Osteoblast (primary cell): Measurements from ENCODE around the gene ZYG11B. TPM values are rescaled to one million over a fixed set of nuclear protein-coding genes. Genes with fewer than 3 reads are reported as not detected.

Experiments
- DNase-seq: peaks from one replicate; pipeline ENCODE4 v3.0.0; 2011; ENCODE audit warnings: low spot score, mixed read lengths; ENCODE audit not compliant: insufficient read length; ENCODE audit errors: missing footprints
- H2AFZ ChIP-seq: 2 replicates; pipeline ENCODE4 v1.6.0; 2011; ENCODE audit warnings: mild to moderate bottlenecking, low read length
- H3K27ac ChIP-seq: 2 replicates; pipeline ENCODE4 v1.5.1; 2011; ENCODE audit warnings: mild to moderate bottlenecking, low read depth, low read length, moderate library complexity
- H3K27me3 ChIP-seq: 2 replicates; pipeline ENCODE4 v1.6.0; 2012; ENCODE audit warnings: mild to moderate bottlenecking, control low read depth, inconsistent platforms, low read length, moderate library complexity; ENCODE audit not compliant: insufficient read depth
- H3K36me3 ChIP-seq: 2 replicates; pipeline ENCODE4 v1.5.1; 2011; ENCODE audit warnings: mild to moderate bottlenecking, low read length, control low read depth, moderate library complexity; ENCODE audit not compliant: insufficient read depth
- H3K4me1 ChIP-seq: 2 replicates; pipeline ENCODE4 v1.5.1; 2011; ENCODE audit warnings: mild to moderate bottlenecking, low read length, control low read depth, moderate library complexity; ENCODE audit not compliant: insufficient read depth
- H3K4me2 ChIP-seq: 2 replicates; pipeline ENCODE4 v1.6.0; 2011; ENCODE audit warnings: mild to moderate bottlenecking, low read length; ENCODE audit not compliant: insufficient read depth
- H3K4me3 ChIP-seq: fragments of 200-600 bp; sonication (generic); 3 replicates; pipeline ENCODE4 v1.5.1; 2012; ENCODE audit warnings: mild to moderate bottlenecking, low read length, inconsistent platforms; ENCODE audit not compliant: insufficient read depth
- H3K79me2 ChIP-seq: 2 replicates; pipeline ENCODE4 v1.6.0; 2012; ENCODE audit warnings: mild to moderate bottlenecking, low read length, control low read depth, inconsistent platforms; ENCODE audit not compliant: insufficient read depth
- H3K9me3 ChIP-seq: 2 replicates; pipeline ENCODE4 v1.5.1; 2011; ENCODE audit warnings: low read depth, low read length, control low read depth
- H4K20me1 ChIP-seq: 2 replicates; pipeline ENCODE4 v1.6.0; 2012; ENCODE audit warnings: mild to moderate bottlenecking, low read length, control low read depth; ENCODE audit not compliant: insufficient read depth
- total RNA-seq: library from RNA; depleted of rRNA; stranded (reverse); fragments of >200 nt; gene quantifications from 2 replicates; pipeline ENCODE4 v1.2.3, GENCODE V29; 2012
- TF ChIP-seq, protein P1 (sequence below): IDR thresholded peaks from 2 replicates; pipeline ENCODE4 v1.5.1; 2011; ENCODE audit warnings: mild to moderate bottlenecking, low read depth, low read length, moderate library complexity; ENCODE audit errors: extremely low read depth

Gene ZYG11B
- total RNA-seq, 1 donor, result 60.8 TPM

DNA sequence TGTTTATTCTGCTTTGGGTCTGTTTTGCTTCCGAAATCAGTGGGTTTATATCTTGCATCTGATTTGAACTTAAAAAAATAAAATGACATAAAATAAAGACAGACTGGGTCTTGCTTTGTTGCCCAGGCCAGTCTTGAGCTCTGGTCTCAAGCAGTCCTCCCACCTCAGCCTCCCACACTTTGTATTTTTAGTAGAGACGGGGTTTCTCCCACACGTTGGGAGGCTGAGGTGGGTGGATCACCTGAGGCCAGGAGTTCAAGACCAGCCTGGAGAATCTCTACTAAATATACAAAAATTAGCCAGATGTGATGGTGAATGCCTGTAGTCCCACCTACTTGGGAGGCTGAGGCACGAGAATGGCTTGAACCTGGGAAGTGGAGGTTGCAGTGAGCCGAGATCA, 122.2 kb downstream of the ZYG11B start:
- no peaks in the 10 kb centered on the region for H3K79me2 ChIP-seq
- H2AFZ ChIP-seq, result no peak overlapping the region
- H3K9me3 ChIP-seq, result no peaks in the 10 kb centered on the region
- TF ChIP-seq, protein P1, sequence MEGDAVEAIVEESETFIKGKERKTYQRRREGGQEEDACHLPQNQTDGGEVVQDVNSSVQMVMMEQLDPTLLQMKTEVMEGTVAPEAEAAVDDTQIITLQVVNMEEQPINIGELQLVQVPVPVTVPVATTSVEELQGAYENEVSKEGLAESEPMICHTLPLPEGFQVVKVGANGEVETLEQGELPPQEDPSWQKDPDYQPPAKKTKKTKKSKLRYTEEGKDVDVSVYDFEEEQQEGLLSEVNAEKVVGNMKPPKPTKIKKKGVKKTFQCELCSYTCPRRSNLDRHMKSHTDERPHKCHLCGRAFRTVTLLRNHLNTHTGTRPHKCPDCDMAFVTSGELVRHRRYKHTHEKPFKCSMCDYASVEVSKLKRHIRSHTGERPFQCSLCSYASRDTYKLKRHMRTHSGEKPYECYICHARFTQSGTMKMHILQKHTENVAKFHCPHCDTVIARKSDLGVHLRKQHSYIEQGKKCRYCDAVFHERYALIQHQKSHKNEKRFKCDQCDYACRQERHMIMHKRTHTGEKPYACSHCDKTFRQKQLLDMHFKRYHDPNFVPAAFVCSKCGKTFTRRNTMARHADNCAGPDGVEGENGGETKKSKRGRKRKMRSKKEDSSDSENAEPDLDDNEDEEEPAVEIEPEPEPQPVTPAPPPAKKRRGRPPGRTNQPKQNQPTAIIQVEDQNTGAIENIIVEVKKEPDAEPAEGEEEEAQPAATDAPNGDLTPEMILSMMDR, result no peak
- no peaks in the 10 kb centered on the region for H3K36me3 ChIP-seq
- H4K20me1 ChIP-seq, result no peaks in the 10 kb centered on the region
- H3K27ac ChIP-seq, result no peak overlapping the region
- H3K4me3 ChIP-seq, result no peak overlapping the region
- peaks cover 3% of the 10 kb centered on the region for H3K27me3 ChIP-seq
- DNase-seq, result no peak
- H3K4me1 ChIP-seq, result no peaks in the 10 kb centered on the region
- H3K4me2 ChIP-seq, result no peak overlapping the region

DNA sequence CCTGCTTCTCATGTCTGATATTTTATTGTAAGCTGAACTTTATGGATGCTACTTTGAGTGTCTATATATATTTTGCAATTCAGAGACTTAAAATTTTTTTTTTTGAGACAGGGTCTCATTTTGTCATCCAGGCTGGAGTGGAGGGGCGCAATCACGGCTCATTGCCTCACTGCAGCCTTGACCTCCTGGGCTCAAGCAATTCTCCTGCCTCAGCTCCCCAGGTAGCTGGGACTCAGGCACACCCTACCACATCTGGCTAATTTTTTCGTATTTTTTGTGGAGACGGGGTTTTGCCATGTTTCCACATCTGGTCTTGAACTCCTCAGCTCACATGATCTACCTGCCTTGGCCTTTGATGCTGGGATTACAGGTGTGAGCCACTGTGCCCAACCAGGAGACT, 124.7 kb downstream of the ZYG11B start:
- Histone ChIP-seq H3K36me3 (no peaks in the 10 kb centered on the region), H3K9me3 (no peaks in the 10 kb centered on the region), H3K4me3 (no peak overlapping the region), H3K4me2 (no peak overlapping the region), H3K4me1 (no peaks in the 10 kb centered on the region), H3K79me2 (no peaks in the 10 kb centered on the region), H4K20me1 (no peaks in the 10 kb centered on the region), H2AFZ (no peak overlapping the region), H3K27ac (no peak overlapping the region), H3K27me3 (no peaks in the 10 kb centered on the region)
- no peak for DNase-seq
- TF ChIP-seq, protein P1, result no peak

DNA sequence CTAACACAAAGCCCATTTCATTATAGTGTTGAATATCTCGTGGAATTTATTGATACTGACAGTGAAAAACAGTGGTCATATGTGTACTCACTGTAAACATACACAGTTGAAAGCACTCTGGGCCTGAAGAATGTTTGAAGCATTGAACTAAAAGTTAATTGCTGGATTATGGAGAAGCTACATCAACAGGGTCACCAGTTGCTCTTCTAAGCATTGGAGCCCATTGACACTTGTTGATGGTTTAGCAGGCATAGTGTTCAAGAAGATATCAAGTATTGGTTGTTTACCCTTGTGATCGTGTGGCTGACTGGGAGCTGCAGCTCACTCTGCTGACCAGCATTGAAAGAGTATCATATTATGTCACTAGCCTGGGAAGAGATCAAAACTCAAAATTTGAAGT, 126.6 kb downstream of the ZYG11B start:
- no peaks in the 10 kb centered on the region for H3K27me3 ChIP-seq

DNA sequence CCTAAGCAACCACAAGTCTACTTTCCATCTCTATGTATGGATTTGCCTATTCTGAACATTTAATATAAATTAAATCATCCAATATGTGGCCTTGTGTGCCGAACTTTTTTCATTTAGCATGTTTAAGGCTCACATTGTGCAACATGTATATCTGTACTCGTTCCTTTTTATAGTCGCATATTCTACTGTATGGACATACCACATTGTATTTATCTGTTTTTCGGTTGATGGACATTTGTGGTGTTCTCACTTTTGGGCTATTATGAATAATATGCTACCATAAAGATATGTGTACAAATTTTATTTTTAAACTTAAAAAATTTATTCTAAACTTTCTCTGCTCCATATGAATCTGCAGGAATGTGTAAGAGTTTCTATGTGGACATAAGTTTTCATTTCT, 129.3 kb downstream of the ZYG11B start:
- Histone ChIP-seq H2AFZ (no peak overlapping the region), H4K20me1 (no peaks in the 10 kb centered on the region), H3K4me2 (no peak overlapping the region)

More for the DNA sequence above, 126.6 kb downstream of the ZYG11B start:
- DNase-seq, result no peak
- Histone ChIP-seq H3K9me3 (no peaks in the 10 kb centered on the region), H3K4me3 (no peak overlapping the region), H2AFZ (no peak overlapping the region), H3K4me1 (no peaks in the 10 kb centered on the region), H3K27ac (no peak overlapping the region), H4K20me1 (no peaks in the 10 kb centered on the region), H3K36me3 (no peaks in the 10 kb centered on the region), H3K79me2 (no peaks in the 10 kb centered on the region), H3K4me2 (no peak overlapping the region)
- TF ChIP-seq, protein P1, result no peak

More for the DNA sequence above, 129.3 kb downstream of the ZYG11B start:
- no peak overlapping the region for H3K4me3 ChIP-seq
- TF ChIP-seq, protein P1, result no peak
- no peak for DNase-seq
- no peaks in the 10 kb centered on the region for H3K4me1 ChIP-seq
- no peaks in the 10 kb centered on the region for H3K9me3 ChIP-seq
- H3K27ac ChIP-seq, result no peak overlapping the region
- H3K79me2 ChIP-seq, result no peaks in the 10 kb centered on the region
- H3K27me3 ChIP-seq, result no peaks in the 10 kb centered on the region
- no peaks in the 10 kb centered on the region for H3K36me3 ChIP-seq
